Loucy (cell line): ENCODE measurements around the gene CYB5D1.
"Not testable (repeated sequence)": the region's sequence is repeated elsewhere in the genome, so short reads cannot be mapped to it uniquely, and the experiment has no call there.

Experiments
- H2AFZ ChIP-seq: fragments of 200-600 bp; sonication (generic); 2 replicates; pipeline ENCODE4 v1.6.0; 2016; ENCODE audit warnings: antibody characterized with exemption, mild to moderate bottlenecking, low read length, moderate library complexity
- H3F3A ChIP-seq: fragments of 200-600 bp; 2 replicates; pipeline ENCODE4 v1.6.0; 2016; ENCODE audit warnings: antibody characterized with exemption, low read depth, mild to moderate bottlenecking
- H3K27me3 ChIP-seq: fragments of 200-600 bp; sonication (generic); 2 replicates; pipeline ENCODE4 v1.6.1; 2014; ENCODE audit warnings: low read length, mild to moderate bottlenecking; ENCODE audit not compliant: insufficient read depth, poor library complexity, severe bottlenecking
- H3K36me3 ChIP-seq: fragments of 200-600 bp; sonication (generic); 2 replicates; pipeline ENCODE4 v1.6.1; 2016; ENCODE audit warnings: low read length; ENCODE audit not compliant: insufficient read depth
- H3K4me1 ChIP-seq: fragments of 200-600 bp; sonication (generic); 2 replicates; pipeline ENCODE4 v1.5.1; 2014; ENCODE audit warnings: low read length, mild to moderate bottlenecking; ENCODE audit not compliant: insufficient read depth, poor library complexity, severe bottlenecking
- H3K4me2 ChIP-seq: fragments of 200-600 bp; sonication (generic); 2 replicates; pipeline ENCODE4 v1.6.0; 2014; ENCODE audit warnings: antibody characterized with exemption, low read length, low read depth, mild to moderate bottlenecking; ENCODE audit not compliant: poor library complexity, severe bottlenecking
- H3K4me3 ChIP-seq: fragments of 200-600 bp; sonication (generic); 2 replicates; pipeline ENCODE4 v1.5.1; 2014; ENCODE audit warnings: low read length, mild to moderate bottlenecking, mixed read lengths; ENCODE audit not compliant: poor library complexity, severe bottlenecking
- H3K79me2 ChIP-seq: fragments of 200-600 bp; sonication (generic); 2 replicates; pipeline ENCODE4 v1.6.1; 2014; ENCODE audit warnings: low read length; ENCODE audit not compliant: insufficient read depth
- H3K9ac ChIP-seq: fragments of 200-600 bp; sonication (generic); 2 replicates; pipeline ENCODE4 v1.6.0; 2014; ENCODE audit warnings: mild to moderate bottlenecking, low read depth, low read length, moderate library complexity; ENCODE audit not compliant: poor library complexity, severe bottlenecking
- H3K9me2 ChIP-seq: fragments of 200-600 bp; sonication (generic); replicated peaks from 2 replicates; pipeline ENCODE4 v1.6.1; 2016; ENCODE audit warnings: low read depth, low read length, mixed read lengths
- H3K9me3 ChIP-seq: fragments of 200-600 bp; sonication (generic); 2 replicates; pipeline ENCODE4 v1.6.1; 2014; ENCODE audit warnings: mild to moderate bottlenecking, antibody characterized with exemption, low read length, low read depth; ENCODE audit not compliant: insufficient read depth
- H4K20me1 ChIP-seq: fragments of 200-600 bp; sonication (generic); 2 replicates; pipeline ENCODE4 v1.6.0; 2014; ENCODE audit warnings: antibody characterized with exemption, low read length, mild to moderate bottlenecking; ENCODE audit not compliant: insufficient read depth, poor library complexity, severe bottlenecking
- CTCF ChIP-seq: fragments of 200-600 bp; sonication (generic); conservative IDR thresholded peaks from 2 replicates; pipeline ENCODE4 v1.5.1; 2014; ENCODE audit warnings: mild to moderate bottlenecking, antibody characterized with exemption, low read length
- EZH2phosphoT487 ChIP-seq: fragments of 200-600 bp; IDR thresholded peaks from 2 replicates; pipeline ENCODE4 v1.6.1; 2018; ENCODE audit warnings: antibody characterized with exemption, mild to moderate bottlenecking, moderate library complexity, borderline replicate concordance

Gene CYB5D1

GRCh38 chr17:7857713-7858521, at the start of gene CYB5D1:
TSS of gene CYB5D1 (plus strand) at chr17:7858003. CDS start at chr17:7858135, 132 bp downstream.
- TF ChIP-seq EZH2phosphoT487 (no peak), CTCF (no peak)
- peaks cover 3% of the 10 kb centered on the region; the same call in 1 of the 2 replicates for H3K36me3 ChIP-seq
- H3K9ac ChIP-seq: peak within 1 kb of the TSS; percentile 71
- H3K4me2 ChIP-seq: peak within 1 kb of the TSS; percentile 92
- H3K9me2 ChIP-seq: no peaks in the 10 kb centered on the region
- peaks cover 19% of the 10 kb centered on the region for H3K4me1 ChIP-seq
- no peaks in the 10 kb centered on the region for H3F3A ChIP-seq
- H2AFZ ChIP-seq: peak within 1 kb of the TSS; percentile 96
- peaks cover 21% of the 10 kb centered on the region; the same call in 1 of the 2 replicates for H3K79me2 ChIP-seq
- H3K4me3 ChIP-seq: peak within 1 kb of the TSS; percentile 76
- no peaks in the 10 kb centered on the region for H3K27me3 ChIP-seq
- no peaks in the 10 kb centered on the region for H3K9me3 ChIP-seq
- H4K20me1 ChIP-seq: peaks cover 5% of the 10 kb centered on the region

- H3K4me1 ChIP-seq: peaks cover 5% of the 10 kb centered on the region
- no peak overlapping the region for H3K9ac ChIP-seq
- H2AFZ ChIP-seq: no peak overlapping the region
- H3K4me2 ChIP-seq: no peak overlapping the region
- no peaks in the 10 kb centered on the region for H4K20me1 ChIP-seq
- H3K4me3 ChIP-seq: no peak overlapping the region
- H3K27me3 ChIP-seq: no peaks in the 10 kb centered on the region
- H3K9me3 ChIP-seq: no peaks in the 10 kb centered on the region
- H3K79me2 ChIP-seq: no peaks in the 10 kb centered on the region
- no peaks in the 10 kb centered on the region for H3F3A ChIP-seq
- no peaks in the 10 kb centered on the region for H3K9me2 ChIP-seq
- no peaks in the 10 kb centered on the region for H3K36me3 ChIP-seq
- TF ChIP-seq EZH2phosphoT487 (no peak), CTCF (no peak)
These were observed 48.6 kb upstream of the CYB5D1 start for GRCh38 chr17:7809086-7809790.

GRCh38 chr17:7809791-7810343, 47.9 kb upstream of the CYB5D1 start:
- not testable (repeated sequence) for H3K27me3 ChIP-seq, H3K4me3 ChIP-seq, H3K79me2 ChIP-seq, H3K9ac ChIP-seq, H4K20me1 ChIP-seq, H3F3A ChIP-seq, H3K4me1 ChIP-seq, H3K9me3 ChIP-seq, H3K9me2 ChIP-seq, H3K36me3 ChIP-seq, H3K4me2 ChIP-seq, H2AFZ ChIP-seq
